T-helper 2 cell treated with Interferon-gamma antibody and Interleukin-4, amounts not matched to agents 100 ng/mL and 5 ng/mL, for 36 hours (primary cell): Measurements from ENCODE around the gene NINJ2. TPM values are rescaled to one million over a fixed set of nuclear protein-coding genes. Genes with fewer than 3 reads are reported as not detected.
"Not testable (repeated sequence)": the region's sequence is repeated elsewhere in the genome, so short reads cannot be mapped to it uniquely, and the experiment has no call there.

Source experiments
- intact Hi-C: fragments of 100-400 bp; cut with micrococcal nuclease; formaldehyde crosslinking; loops from one replicate; pipeline ENCODE4 v1.15.1; 2023
- total RNA-seq: library from RNA; stranded (reverse); gene quantifications from 2 replicates; pipeline ENCODE4 v1.2.3, GENCODE V29; 2022

Gene NINJ2
- total RNA-seq, 1 donor from 2014 or later = 8.6 TPM

GRCh38 chr12:643475-644302, 19.6 kb downstream of the NINJ2 start:
- intact Hi-C loops = loop anchor here (5.0 kb wide), 2 partner anchors 44 to 66 kb away; no protein-coding TSS in a partner anchor

- intact Hi-C loops = loop anchor here (1.0 to 5.0 kb wide), 4 partner anchors 13 to 109 kb away; partner anchors contain the start of gene WNK1
These were observed 20.4 kb downstream of the NINJ2 start for GRCh38 chr12:642633-643474.

- intact Hi-C loops = loop anchor here (5.0 kb wide), 2 partner anchors 46 to 64 kb away; no protein-coding TSS in a partner anchor
These were observed 21.9 kb downstream of the NINJ2 start for GRCh38 chr12:641321-641720.

- intact Hi-C loops = loop anchor here (5.0 kb wide), 2 partner anchors 47 to 63 kb away; no protein-coding TSS in a partner anchor
These were observed 22.5 kb downstream of the NINJ2 start for GRCh38 chr12:640773-641172.

GRCh38 chr12:639988-640387, 23.3 kb downstream of the NINJ2 start:
- intact Hi-C loops = loop anchor here (5.0 kb wide), 2 partner anchors 47 to 63 kb away; no protein-coding TSS in a partner anchor

GRCh38 chr12:639566-639965, 23.7 kb downstream of the NINJ2 start:
- intact Hi-C loops = no loop called here

- intact Hi-C loops = no loop called here
These were observed 24.2 kb downstream of the NINJ2 start for GRCh38 chr12:638953-639557.

- intact Hi-C loops = no loop called here
These were observed 26.6 kb downstream of the NINJ2 start for GRCh38 chr12:636632-637031.

- intact Hi-C loops = no loop called here
These were observed 29.5 kb downstream of the NINJ2 start for GRCh38 chr12:633731-634130.

- intact Hi-C loops = no loop called here
These were observed 31.0 kb downstream of the NINJ2 start for GRCh38 chr12:632102-632696.

GRCh38 chr12:630656-631632, 32.3 kb downstream of the NINJ2 start:
- intact Hi-C loops = loop anchor here (1.0 to 2.0 kb wide), 5 partner anchors 9 to 121 kb away; partner anchors contain the start of gene WNK1

- intact Hi-C loops = not testable (repeated sequence)
These were observed 34.5 kb downstream of the NINJ2 start for GRCh38 chr12:628742-629078.

GRCh38 chr12:627863-628741, 35.1 kb downstream of the NINJ2 start:
- intact Hi-C loops = no loop called here

- intact Hi-C loops = no loop called here
These were observed 36.0 kb downstream of the NINJ2 start for GRCh38 chr12:627285-627684.

GRCh38 chr12:625998-626397, 37.2 kb downstream of the NINJ2 start:
- intact Hi-C loops = no loop called here

GRCh38 chr12:623865-624372, 39.3 kb downstream of the NINJ2 start:
- intact Hi-C loops = no loop called here

GRCh38 chr12:623172-623864, 39.9 kb downstream of the NINJ2 start:
- intact Hi-C loops = no loop called here

GRCh38 chr12:622416-622815, 40.8 kb downstream of the NINJ2 start:
- intact Hi-C loops = loop anchor here (1.0 kb wide), 1 partner anchor 8 kb away; no protein-coding TSS in a partner anchor
